H54 (cell line): ENCODE measurements around the gene GBX1.

Source experiments
- DNase-seq: peaks from one replicate; pipeline ENCODE4 v3.0.0; 2011; ENCODE audit warnings: low spot score, mixed read lengths; ENCODE audit not compliant: insufficient read length
- FAIRE-seq: peaks from 3 replicates; lab custom pipeline; 2011; peaks lifted over from hg19 to GRCh38; lab: Jason Lieb, UNC
- POLR2A ChIP-seq: IDR thresholded peaks from 2 replicates; pipeline ENCODE4 v1.6.1; 2011; ENCODE audit warnings: low read depth, mild to moderate bottlenecking, low read length

GBX1 gene

DNA sequence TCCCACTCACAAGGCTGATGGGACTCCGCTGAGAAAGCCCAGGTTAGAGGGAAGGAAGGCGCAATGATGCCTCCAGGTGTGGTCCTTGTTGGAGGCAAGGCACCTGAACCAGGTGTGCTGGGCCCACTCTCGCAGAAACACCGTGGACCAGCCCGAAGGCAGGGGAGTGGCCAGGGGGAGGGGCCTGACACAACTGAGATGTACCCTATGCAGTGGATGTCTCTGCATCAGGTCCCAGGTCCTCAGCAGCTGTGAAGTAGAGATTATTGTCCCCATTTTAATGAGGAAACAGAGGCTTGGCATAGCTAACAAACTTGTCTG is 32.0 kb downstream of the GBX1 start:
- TF ChIP-seq POLR2A = no peak
- DNase-seq = no peak
- no peak for FAIRE-seq

GRCh38 chr7:151134743-151135524 is 32.6 kb downstream of the GBX1 start:
- DNase-seq (no peak), FAIRE-seq (no peak)
- no peak for TF ChIP-seq POLR2A

DNA sequence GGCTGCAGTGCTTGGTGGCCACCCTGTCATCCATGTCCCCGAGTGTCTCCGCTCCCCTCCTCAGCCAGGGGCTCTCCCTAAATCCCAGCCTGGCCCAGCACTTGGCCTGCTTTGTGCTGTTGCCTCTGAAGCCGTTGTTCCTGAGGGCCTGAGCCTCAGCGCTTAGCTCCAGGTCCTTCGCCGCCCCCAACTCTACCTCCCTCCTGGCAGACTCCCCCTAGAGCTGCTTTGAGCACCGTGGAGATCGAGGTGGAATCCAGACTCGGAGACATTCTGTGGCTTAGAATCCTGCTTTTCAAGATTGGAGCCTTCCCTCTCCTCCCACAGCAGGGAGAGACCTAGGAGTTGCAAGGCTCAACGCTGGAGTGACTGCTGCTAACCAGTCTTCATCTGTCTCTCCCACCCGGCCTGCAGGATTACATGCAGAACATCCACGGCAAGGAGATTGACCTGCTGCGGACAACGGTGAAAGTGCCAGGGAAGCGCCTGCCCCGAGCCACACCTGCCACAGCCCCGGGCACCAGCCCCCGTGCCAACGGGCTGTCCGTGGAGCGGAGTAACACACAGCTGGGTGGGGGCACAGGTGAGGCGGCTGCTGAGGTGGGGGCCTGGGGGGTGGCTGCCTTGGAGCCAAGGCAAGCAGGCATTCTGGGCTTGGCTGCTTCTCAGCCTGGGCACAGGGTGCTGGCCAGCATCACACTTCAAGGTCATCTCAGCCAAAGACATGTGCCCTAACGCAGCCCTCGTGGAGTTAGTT is 33.3 kb downstream of the GBX1 start:
- TF ChIP-seq POLR2A = no peak
- FAIRE-seq = no peak
- DNase-seq = no peak

- TF ChIP-seq POLR2A = no peak
- no peak for DNase-seq
- no peak for FAIRE-seq
These were observed 34.1 kb downstream of the GBX1 start for GRCh38 chr7:151133266-151133985.

DNA sequence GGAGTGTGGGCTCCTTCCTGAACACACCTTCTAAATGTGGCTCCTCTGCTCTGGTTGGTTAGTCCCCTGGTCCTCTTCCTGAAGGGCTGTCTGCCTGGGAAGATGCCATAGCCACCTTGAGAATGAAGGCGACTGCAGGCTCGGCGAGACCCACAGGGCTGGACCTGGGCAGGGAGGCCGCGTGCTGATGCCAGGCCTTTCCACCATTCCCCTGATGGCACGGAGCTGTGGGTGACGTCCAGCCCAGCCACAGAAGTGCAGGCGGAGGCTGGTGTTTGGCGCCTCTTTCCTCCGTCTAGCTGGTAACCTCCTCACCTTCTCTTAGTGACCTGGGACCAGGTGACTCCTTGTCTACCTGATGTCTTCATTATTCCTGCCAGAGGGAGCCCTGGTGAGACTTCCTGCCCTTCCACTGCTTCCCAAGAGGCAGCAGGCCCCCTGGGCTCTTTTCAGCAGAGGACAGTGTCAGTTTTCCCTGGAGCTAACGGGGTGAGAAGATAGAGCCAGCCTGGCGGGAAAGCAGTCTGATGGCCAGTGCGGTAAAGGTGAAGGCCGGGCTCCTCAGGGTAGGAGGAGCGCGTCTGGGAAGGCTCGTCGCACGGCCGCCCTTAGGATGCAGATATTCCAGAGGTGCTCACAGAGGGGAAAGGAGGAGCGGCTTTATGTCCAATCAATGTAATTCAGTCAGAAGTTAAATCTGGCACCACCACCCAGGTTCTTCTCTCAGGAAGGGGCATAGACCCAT is 34.9 kb downstream of the GBX1 start:
- FAIRE-seq (no peak), DNase-seq (no peak)
- TF ChIP-seq POLR2A = no peak

DNA sequence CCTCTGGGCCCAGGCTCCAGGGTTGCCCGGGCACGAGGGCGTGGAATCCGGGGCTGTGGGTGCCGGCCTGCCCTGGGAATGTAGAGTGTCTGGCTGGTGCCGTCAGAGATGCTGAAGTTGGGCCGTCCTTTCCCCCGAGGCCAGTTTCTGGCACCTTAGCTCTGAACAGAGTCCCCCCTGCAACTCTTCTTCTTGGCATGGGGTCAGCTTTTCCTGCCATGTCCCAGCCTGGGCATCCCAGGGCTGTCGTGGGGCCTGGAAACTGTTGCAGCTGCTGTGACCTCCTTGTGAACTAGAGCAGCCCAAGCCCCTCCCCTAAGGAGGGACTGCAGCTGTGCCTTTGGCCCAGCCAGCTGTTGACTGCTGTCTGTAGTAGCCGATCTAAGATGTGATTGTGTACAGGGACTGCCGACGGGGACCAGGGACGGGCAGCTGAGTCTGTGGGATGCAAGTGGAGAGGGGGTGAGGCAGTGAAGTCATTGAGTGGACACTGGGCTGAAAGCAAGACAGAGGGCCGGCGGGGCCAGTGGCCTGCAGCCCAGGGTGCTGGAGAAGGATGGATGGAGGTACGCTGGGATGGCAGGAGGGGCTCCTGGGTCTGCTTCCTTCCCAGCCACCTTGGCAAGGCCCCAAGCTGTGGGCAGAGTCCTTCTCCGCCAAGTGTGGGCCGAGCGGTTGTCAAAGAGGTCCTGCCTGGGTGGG is 35.8 kb downstream of the GBX1 start:
- DNase-seq = no peak
- FAIRE-seq = no peak
- TF ChIP-seq POLR2A = no peak

DNA sequence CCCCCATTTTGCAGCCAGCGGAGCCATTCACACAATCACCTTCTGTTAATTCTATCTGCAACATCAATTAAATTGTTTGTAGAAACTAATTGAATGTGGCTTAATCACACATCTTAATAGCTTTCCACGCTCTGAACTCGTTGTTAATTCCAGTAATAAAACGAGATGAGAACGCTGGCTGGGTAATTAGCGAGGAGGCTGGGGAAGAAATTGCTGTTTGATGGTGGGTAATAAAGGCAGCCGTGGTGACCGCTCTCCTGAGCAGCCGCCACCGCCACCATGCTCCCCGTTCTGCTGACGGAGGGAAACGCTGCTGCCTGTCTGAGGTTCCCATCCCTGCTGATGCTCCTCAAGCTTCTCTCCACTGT is 36.3 kb downstream of the GBX1 start:
- DNase-seq = no peak
- TF ChIP-seq POLR2A = no peak
- no peak for FAIRE-seq

- no peak for TF ChIP-seq POLR2A
- FAIRE-seq = no peak
- DNase-seq = no peak
These were observed 36.7 kb downstream of the GBX1 start for GRCh38 chr7:151130741-151131157.

DNA sequence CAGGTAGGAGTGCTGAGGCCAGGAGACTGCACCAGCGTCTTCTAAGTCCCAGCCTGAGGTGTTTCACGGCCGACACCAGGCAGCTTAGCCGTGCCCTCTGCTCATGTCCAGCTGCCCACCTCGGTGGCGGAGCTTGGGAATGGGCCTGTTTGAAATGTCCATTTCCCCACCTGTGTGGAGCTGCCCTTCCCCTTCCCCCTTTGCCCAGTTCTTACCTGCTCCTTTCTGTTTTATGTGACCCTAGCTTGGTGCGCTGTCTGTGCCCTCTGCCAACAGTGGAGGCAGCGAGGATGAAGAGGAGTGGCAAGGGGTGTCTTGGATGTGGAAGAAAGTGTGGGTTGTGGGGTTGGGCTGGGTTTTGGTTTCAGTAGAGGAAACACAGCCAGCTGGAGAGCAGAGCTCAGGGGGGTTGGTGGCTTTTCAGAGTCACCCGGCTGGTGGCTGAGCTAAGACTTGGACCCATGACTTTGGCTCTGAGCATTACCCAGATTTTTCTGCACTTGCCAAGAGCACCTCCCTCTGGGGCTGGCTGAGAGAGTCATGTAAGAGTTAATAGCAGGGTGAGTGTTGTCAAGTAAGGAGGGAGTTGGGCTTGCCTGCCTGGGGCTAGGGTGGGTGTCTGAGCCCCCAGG is 37.4 kb downstream of the GBX1 start:
- no peak for DNase-seq
- no peak for FAIRE-seq
- no peak for TF ChIP-seq POLR2A

DNA sequence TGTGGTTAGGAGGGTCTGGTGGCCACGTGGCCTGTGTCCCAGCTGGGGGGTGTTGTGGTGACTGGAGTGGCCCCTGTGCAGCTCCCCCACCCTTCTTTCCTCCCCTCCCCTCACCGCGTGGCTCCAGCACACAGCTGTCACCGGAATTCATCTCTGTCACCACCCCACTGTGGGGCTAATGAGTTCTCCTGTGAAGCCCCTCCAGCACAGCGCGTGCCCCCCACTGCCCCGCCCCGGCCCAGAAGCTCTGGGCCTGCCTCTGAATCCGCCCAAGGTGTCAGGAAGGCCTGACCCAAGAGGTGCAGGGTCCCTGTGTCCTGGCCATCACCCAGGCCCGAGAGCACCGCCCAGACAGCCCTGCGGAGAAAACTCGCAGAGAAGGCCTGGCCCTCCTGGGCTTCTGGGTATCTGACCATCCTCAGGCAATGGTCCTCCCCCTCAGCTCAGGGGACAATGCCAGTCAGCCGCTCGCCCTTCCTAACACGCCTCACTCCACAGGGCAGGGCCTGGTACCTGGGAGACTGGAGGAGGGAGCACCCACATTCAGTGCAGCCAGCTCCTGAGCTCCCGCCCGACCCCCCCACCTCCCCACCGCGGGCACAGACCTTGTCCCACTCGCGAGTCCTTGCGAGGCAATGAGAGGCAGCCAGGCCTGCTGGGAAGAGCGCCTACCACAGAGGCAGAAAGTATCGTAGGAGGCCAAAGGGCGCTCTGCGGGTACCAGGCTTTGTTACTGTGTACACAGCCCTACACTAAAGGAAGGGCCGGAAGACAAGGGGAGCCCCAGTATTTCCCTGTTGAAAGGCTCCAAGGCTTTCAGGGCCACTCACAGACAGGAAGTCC is 38.2 kb downstream of the GBX1 start:
- TF ChIP-seq POLR2A = no peak
- FAIRE-seq (no peak), DNase-seq (no peak)

- no peak for DNase-seq
- no peak for TF ChIP-seq POLR2A
- no peak for FAIRE-seq
These were observed 38.8 kb downstream of the GBX1 start for GRCh38 chr7:151128716-151129115.

- FAIRE-seq (no peak), DNase-seq (no peak)
- TF ChIP-seq POLR2A = no peak
These were observed 39.4 kb downstream of the GBX1 start for GRCh38 chr7:151128144-151128543.
